Osteoblast (primary cell): ENCODE measurements around the gene SMAD7. TPM values are rescaled to one million over a fixed set of nuclear protein-coding genes. Genes with fewer than 3 reads are reported as not detected.

Experiments used
- DNase-seq: peaks from one replicate; pipeline ENCODE4 v3.0.0; 2011; ENCODE audit warnings: low spot score, mixed read lengths; ENCODE audit not compliant: insufficient read length; ENCODE audit errors: missing footprints
- H2AFZ ChIP-seq: 2 replicates; pipeline ENCODE4 v1.6.0; 2011; ENCODE audit warnings: mild to moderate bottlenecking, low read length
- H3K27ac ChIP-seq: 2 replicates; pipeline ENCODE4 v1.5.1; 2011; ENCODE audit warnings: mild to moderate bottlenecking, low read depth, low read length, moderate library complexity
- H3K27me3 ChIP-seq: 2 replicates; pipeline ENCODE4 v1.6.0; 2012; ENCODE audit warnings: mild to moderate bottlenecking, control low read depth, inconsistent platforms, low read length, moderate library complexity; ENCODE audit not compliant: insufficient read depth
- H3K36me3 ChIP-seq: 2 replicates; pipeline ENCODE4 v1.5.1; 2011; ENCODE audit warnings: mild to moderate bottlenecking, low read length, control low read depth, moderate library complexity; ENCODE audit not compliant: insufficient read depth
- H3K4me1 ChIP-seq: 2 replicates; pipeline ENCODE4 v1.5.1; 2011; ENCODE audit warnings: mild to moderate bottlenecking, low read length, control low read depth, moderate library complexity; ENCODE audit not compliant: insufficient read depth
- H3K4me2 ChIP-seq: 2 replicates; pipeline ENCODE4 v1.6.0; 2011; ENCODE audit warnings: mild to moderate bottlenecking, low read length; ENCODE audit not compliant: insufficient read depth
- H3K4me3 ChIP-seq: fragments of 200-600 bp; sonication (generic); 3 replicates; pipeline ENCODE4 v1.5.1; 2012; ENCODE audit warnings: mild to moderate bottlenecking, low read length, inconsistent platforms; ENCODE audit not compliant: insufficient read depth
- H3K79me2 ChIP-seq: 2 replicates; pipeline ENCODE4 v1.6.0; 2012; ENCODE audit warnings: mild to moderate bottlenecking, low read length, control low read depth, inconsistent platforms; ENCODE audit not compliant: insufficient read depth
- H3K9me3 ChIP-seq: 2 replicates; pipeline ENCODE4 v1.5.1; 2011; ENCODE audit warnings: low read depth, low read length, control low read depth
- H4K20me1 ChIP-seq: 2 replicates; pipeline ENCODE4 v1.6.0; 2012; ENCODE audit warnings: mild to moderate bottlenecking, low read length, control low read depth; ENCODE audit not compliant: insufficient read depth
- total RNA-seq: library from RNA; depleted of rRNA; stranded (reverse); fragments of >200 nt; gene quantifications from 2 replicates; pipeline ENCODE4 v1.2.3, GENCODE V29; 2012
- TF ChIP-seq, protein P1 (sequence below): IDR thresholded peaks from 2 replicates; pipeline ENCODE4 v1.5.1; 2011; ENCODE audit warnings: mild to moderate bottlenecking, low read depth, low read length, moderate library complexity; ENCODE audit errors: extremely low read depth

SMAD7 gene
- total RNA-seq, 1 donor: 76.0 TPM

DNA sequence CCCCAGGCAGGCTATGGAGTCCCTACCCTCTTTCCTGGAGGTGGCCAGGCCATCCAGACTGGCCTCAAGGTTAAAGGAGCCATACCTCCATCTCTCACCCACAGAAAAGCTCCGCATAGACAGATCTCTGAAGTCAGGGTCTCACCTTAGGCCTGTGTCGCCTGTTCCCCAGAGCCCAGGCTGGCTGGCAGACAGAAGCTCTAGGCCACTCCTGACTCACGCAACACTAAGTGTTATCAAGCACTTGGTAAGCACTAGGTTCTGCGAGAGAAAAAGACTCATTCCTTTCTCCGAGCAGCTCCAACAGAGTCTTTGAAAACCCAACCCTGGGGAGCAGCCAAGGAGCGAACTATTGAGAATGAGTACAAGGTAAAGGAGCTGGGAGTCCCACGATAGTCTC is 6.1 kb downstream of the SMAD7 start:
- TF ChIP-seq, protein P1, sequence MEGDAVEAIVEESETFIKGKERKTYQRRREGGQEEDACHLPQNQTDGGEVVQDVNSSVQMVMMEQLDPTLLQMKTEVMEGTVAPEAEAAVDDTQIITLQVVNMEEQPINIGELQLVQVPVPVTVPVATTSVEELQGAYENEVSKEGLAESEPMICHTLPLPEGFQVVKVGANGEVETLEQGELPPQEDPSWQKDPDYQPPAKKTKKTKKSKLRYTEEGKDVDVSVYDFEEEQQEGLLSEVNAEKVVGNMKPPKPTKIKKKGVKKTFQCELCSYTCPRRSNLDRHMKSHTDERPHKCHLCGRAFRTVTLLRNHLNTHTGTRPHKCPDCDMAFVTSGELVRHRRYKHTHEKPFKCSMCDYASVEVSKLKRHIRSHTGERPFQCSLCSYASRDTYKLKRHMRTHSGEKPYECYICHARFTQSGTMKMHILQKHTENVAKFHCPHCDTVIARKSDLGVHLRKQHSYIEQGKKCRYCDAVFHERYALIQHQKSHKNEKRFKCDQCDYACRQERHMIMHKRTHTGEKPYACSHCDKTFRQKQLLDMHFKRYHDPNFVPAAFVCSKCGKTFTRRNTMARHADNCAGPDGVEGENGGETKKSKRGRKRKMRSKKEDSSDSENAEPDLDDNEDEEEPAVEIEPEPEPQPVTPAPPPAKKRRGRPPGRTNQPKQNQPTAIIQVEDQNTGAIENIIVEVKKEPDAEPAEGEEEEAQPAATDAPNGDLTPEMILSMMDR: no peak
- Histone ChIP-seq H4K20me1 (peaks cover 78% of the 10 kb centered on the region), H3K4me1 (peaks cover 77% of the 10 kb centered on the region), H3K4me2 (peak overlapping the region; percentile 95), H3K36me3 (peaks cover 84% of the 10 kb centered on the region), H3K79me2 (peaks cover 100% of the 10 kb centered on the region), H3K27me3 (no peaks in the 10 kb centered on the region), H2AFZ (no peak overlapping the region), H3K27ac (peak overlapping the region; percentile 94), H3K4me3 (peak overlapping the region; percentile 97), H3K9me3 (no peaks in the 10 kb centered on the region)
- peak; percentile 89 for DNase-seq

- Histone ChIP-seq H3K79me2 (peaks cover 100% of the 10 kb centered on the region), H3K4me2 (peak overlapping the region; percentile 95), H4K20me1 (peaks cover 75% of the 10 kb centered on the region), H3K4me3 (peak overlapping the region; percentile 97), H2AFZ (no peak overlapping the region), H3K9me3 (no peaks in the 10 kb centered on the region), H3K4me1 (peaks cover 81% of the 10 kb centered on the region), H3K27ac (peak overlapping the region; percentile 94), H3K27me3 (no peaks in the 10 kb centered on the region), H3K36me3 (peaks cover 77% of the 10 kb centered on the region)
- peak; percentile 77 for DNase-seq
- TF ChIP-seq, protein P1: no peak
These were observed 6.8 kb downstream of the SMAD7 start for GRCh38 chr18:48943736-48944527.

GRCh38 chr18:48943333-48943732 is 7.4 kb downstream of the SMAD7 start:
- Histone ChIP-seq H3K9me3 (no peaks in the 10 kb centered on the region), H4K20me1 (peaks cover 76% of the 10 kb centered on the region), H3K4me1 (peaks cover 87% of the 10 kb centered on the region), H3K79me2 (peaks cover 100% of the 10 kb centered on the region), H2AFZ (no peak overlapping the region), H3K27ac (peak overlapping the region; percentile 94), H3K4me2 (peak overlapping the region; percentile 95), H3K27me3 (no peaks in the 10 kb centered on the region), H3K4me3 (peak overlapping the region; percentile 97), H3K36me3 (peaks cover 75% of the 10 kb centered on the region)
- TF ChIP-seq, protein P1: no peak
- DNase-seq: peak; percentile 9

DNA sequence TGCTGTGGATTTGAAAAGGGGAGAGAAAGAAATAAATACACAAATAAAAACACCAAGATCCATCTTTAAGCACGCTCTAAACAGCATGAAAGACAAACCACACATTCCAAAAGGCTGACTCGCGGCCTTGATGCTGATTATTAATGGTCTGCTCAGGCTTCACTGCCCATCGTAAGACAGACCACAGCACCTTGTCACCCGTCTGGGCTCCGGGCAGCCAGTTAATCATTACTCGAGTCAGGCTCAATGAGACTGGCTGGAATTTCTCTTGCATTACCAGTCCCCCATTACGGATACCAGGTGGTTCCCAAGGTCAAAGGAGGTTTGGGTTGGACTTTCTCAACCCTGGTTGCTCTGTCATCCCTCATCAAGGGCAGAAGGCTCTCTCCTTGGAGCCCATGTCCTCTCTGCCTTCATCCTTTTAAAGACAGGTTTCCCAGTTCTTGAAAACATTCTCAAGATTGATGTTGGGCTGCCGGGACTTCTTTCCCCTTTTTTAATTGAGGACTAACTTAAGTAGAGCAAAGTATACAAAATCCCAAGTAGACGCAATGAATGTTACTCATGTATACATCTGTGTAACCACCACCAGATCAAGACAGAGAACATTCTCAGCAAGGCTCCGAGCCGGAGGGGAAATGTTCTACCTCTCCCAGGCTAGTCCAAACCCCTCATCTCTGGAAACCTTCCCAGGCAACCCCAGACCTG is 8.1 kb downstream of the SMAD7 start:
- Histone ChIP-seq H3K36me3 (peaks cover 75% of the 10 kb centered on the region), H4K20me1 (peaks cover 76% of the 10 kb centered on the region), H3K4me2 (peak overlapping the region; percentile 95), H2AFZ (no peak overlapping the region), H3K79me2 (peaks cover 100% of the 10 kb centered on the region), H3K4me1 (peaks cover 93% of the 10 kb centered on the region), H3K9me3 (no peaks in the 10 kb centered on the region), H3K4me3 (peak overlapping the region; percentile 97), H3K27ac (peak overlapping the region; percentile 94), H3K27me3 (no peaks in the 10 kb centered on the region)
- DNase-seq: peak; percentile 96
- TF ChIP-seq, protein P1: no peak
